Neural cell (in vitro differentiated cells): ENCODE results near the gene TMEM131. TPM values are rescaled to one million over a fixed set of nuclear protein-coding genes. Genes with fewer than 3 reads are reported as not detected.
"Not testable (repeated sequence)": the region's sequence is repeated elsewhere in the genome, so short reads cannot be mapped to it uniquely, and the experiment has no call there.

Source experiments
- H2AFZ ChIP-seq: fragments of 200-600, 300-800 bp; sonication (generic), shearing (Covaris generic); 2 replicates; pipeline ENCODE4 v1.6.0; 2014; ENCODE audit warnings: low read depth, mild to moderate bottlenecking, antibody characterized with exemption, low read length, moderate library complexity
- H3F3A ChIP-seq: fragments of 200-600 bp; shearing (Covaris generic); 2 replicates; pipeline ENCODE4 v1.6.1; 2016; ENCODE audit warnings: mild to moderate bottlenecking, moderate library complexity, mixed read lengths, antibody characterized with exemption, low read length; ENCODE audit not compliant: insufficient read depth, poor library complexity, severe bottlenecking
- H3K27ac ChIP-seq: fragments of 200-600, 300-800 bp; sonication (generic), shearing (Covaris generic); 2 replicates; pipeline ENCODE4 v1.5.1; 2014; ENCODE audit warnings: mild to moderate bottlenecking, low read length, moderate library complexity
- H3K27me3 ChIP-seq: fragments of 300-800, 200-600 bp; sonication (generic), shearing (Covaris generic); 2 replicates; pipeline ENCODE4 v1.6.0; 2014; ENCODE audit warnings: mild to moderate bottlenecking, low read depth, low read length, moderate library complexity; ENCODE audit not compliant: insufficient read depth
- H3K36me3 ChIP-seq: fragments of 300-800, 200-600 bp; sonication (generic), shearing (Covaris generic); 2 replicates; pipeline ENCODE4 v1.5.1; 2014; ENCODE audit warnings: mild to moderate bottlenecking, antibody characterized with exemption, low read length, moderate library complexity; ENCODE audit not compliant: insufficient read depth
- H3K4me2 ChIP-seq: fragments of 300-800, 200-600 bp; sonication (generic), shearing (Covaris generic); 2 replicates; pipeline ENCODE4 v1.6.0; 2014; ENCODE audit warnings: mild to moderate bottlenecking, low read length
- H3K4me3 ChIP-seq: fragments of 300-800, 200-600 bp; sonication (generic), shearing (Covaris generic); 2 replicates; pipeline ENCODE4 v1.5.1; 2014; ENCODE audit warnings: mild to moderate bottlenecking, low read length, moderate library complexity
- H3K79me2 ChIP-seq: fragments of 200-600 bp; shearing (Covaris generic); replicated peaks from 2 replicates; pipeline ENCODE4 v1.6.0; 2014; ENCODE audit warnings: mild to moderate bottlenecking, low read length, moderate library complexity; ENCODE audit not compliant: insufficient read depth
- H3K9ac ChIP-seq: fragments of 300-800, 200-600 bp; sonication (generic), shearing (Covaris generic); 2 replicates; pipeline ENCODE4 v1.6.1; 2016; ENCODE audit warnings: mild to moderate bottlenecking, low read length, mixed read lengths
- H3K9me2 ChIP-seq: fragments of 200-600 bp; shearing (Covaris generic); 2 replicates; pipeline ENCODE4 v1.6.1; 2016; ENCODE audit warnings: mild to moderate bottlenecking, low read length, mixed read lengths; ENCODE audit not compliant: insufficient read depth
- H3K9me3 ChIP-seq: fragments of 200-600, 300-800 bp; sonication (generic), shearing (Covaris generic); 2 replicates; pipeline ENCODE4 v1.6.1; 2016; ENCODE audit warnings: mild to moderate bottlenecking, mixed run types, low read length, moderate library complexity, mixed read lengths
- H4K20me1 ChIP-seq: fragments of 200-600 bp; shearing (Covaris generic); 2 replicates; pipeline ENCODE4 v1.6.1; 2016; ENCODE audit warnings: mild to moderate bottlenecking, mixed run types; ENCODE audit not compliant: insufficient read depth
- CTCF ChIP-seq: fragments of 450-650 bp; IDR thresholded peaks from 2 replicates; pipeline ENCODE4 v1.5.1; 2014; ENCODE audit warnings: antibody characterized with exemption, mild to moderate bottlenecking, moderate library complexity; ENCODE audit not compliant: poor library complexity, severe bottlenecking
- EP300 ChIP-seq: fragments of 450-650 bp; conservative IDR thresholded peaks from 2 replicates; pipeline ENCODE4 v1.6.1; 2014; ENCODE audit warnings: antibody characterized with exemption, mild to moderate bottlenecking, moderate library complexity; ENCODE audit not compliant: poor library complexity, severe bottlenecking
- EZH2 ChIP-seq: fragments of 200-600, 300-800 bp; shearing (Covaris generic), sonication (generic); IDR thresholded peaks from 2 replicates; pipeline ENCODE4 v1.6.1; 2014; ENCODE audit warnings: antibody characterized with exemption, low read length, borderline replicate concordance, mild to moderate bottlenecking; ENCODE audit not compliant: insufficient read depth, poor library complexity, severe bottlenecking
- MXI1 ChIP-seq: fragments of 450-650 bp; conservative IDR thresholded peaks from 2 replicates; pipeline ENCODE4 v1.6.1; 2014; ENCODE audit warnings: antibody characterized with exemption, mild to moderate bottlenecking; ENCODE audit not compliant: poor library complexity, severe bottlenecking
- POLR2AphosphoS5 ChIP-seq: IDR thresholded peaks from 2 replicates; pipeline ENCODE4 v1.6.1; 2012
- RAD21 ChIP-seq: fragments of 450-650 bp; conservative IDR thresholded peaks from 2 replicates; pipeline ENCODE4 v1.6.1; 2014; ENCODE audit warnings: antibody characterized with exemption, mild to moderate bottlenecking, moderate library complexity
- REST ChIP-seq: IDR thresholded peaks from 2 replicates; pipeline ENCODE4 v1.6.1; 2012; ENCODE audit warnings: borderline replicate concordance
- SMC3 ChIP-seq: fragments of 450-650 bp; conservative IDR thresholded peaks from 2 replicates; pipeline ENCODE4 v1.6.1; 2014; ENCODE audit warnings: antibody characterized with exemption, mild to moderate bottlenecking, moderate library complexity; ENCODE audit not compliant: poor library complexity
- TAF1 ChIP-seq: IDR thresholded peaks from 2 replicates; pipeline ENCODE4 v1.6.1; 2012; ENCODE audit warnings: low read depth
- polyA plus RNA-seq: library from polyadenylated mRNA; depleted of rRNA; stranded (reverse); fragments of >200 nt; gene quantifications from 2 replicates; pipeline ENCODE4 v1.2.3, GENCODE V29; 2014

The TMEM131 gene
- polyA plus RNA-seq, 1 donor from 2014 or later = 9.6 TPM

DNA sequence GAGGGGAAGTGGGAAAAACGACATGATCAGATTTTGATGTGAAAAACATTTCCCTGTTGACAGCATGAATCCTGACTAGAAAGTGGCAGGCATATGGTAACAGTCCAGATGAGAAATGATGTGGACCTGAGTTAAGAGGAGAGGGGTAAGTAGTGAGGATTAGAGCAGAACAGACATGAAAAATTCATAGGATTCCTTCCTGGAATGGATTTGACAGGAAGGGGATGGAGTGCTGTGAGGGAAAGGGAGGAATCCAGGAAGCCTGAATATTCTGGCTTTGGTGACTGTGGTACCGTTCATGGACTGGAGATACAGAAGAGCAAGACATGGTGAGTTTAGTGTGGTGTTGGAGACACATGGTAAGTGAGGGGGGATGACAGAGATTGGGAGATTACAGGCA is 115.4 kb downstream of the TMEM131 start:
- Histone ChIP-seq H3K9me2 (no peaks in the 10 kb centered on the region), H4K20me1 (no peaks in the 10 kb centered on the region), H3K4me2 (no peak overlapping the region), H3K9ac (no peak overlapping the region), H3K4me3 (no peak overlapping the region), H3K27me3 (no peaks in the 10 kb centered on the region), H3F3A (no peaks in the 10 kb centered on the region), H3K27ac (no peak overlapping the region), H3K9me3 (no peaks in the 10 kb centered on the region), H3K79me2 (no peaks in the 10 kb centered on the region), H3K36me3 (peaks cover 6% of the 10 kb centered on the region), H2AFZ (no peak overlapping the region)
- no peak for TF ChIP-seq CTCF
- TF ChIP-seq EZH2 = no peak
- TF ChIP-seq TAF1 = no peak
- no peak for TF ChIP-seq SMC3
- TF ChIP-seq EP300 = no peak
- no peak for TF ChIP-seq POLR2AphosphoS5
- no peak for TF ChIP-seq RAD21
- no peak for TF ChIP-seq REST
- TF ChIP-seq MXI1 = no peak

GRCh38 chr2:97878865-97879264 is 116.9 kb downstream of the TMEM131 start:
- H3K27ac ChIP-seq = no peak overlapping the region
- TF ChIP-seq SMC3 = no peak
- TF ChIP-seq MXI1 = no peak
- no peak for TF ChIP-seq CTCF
- H3K9me2 ChIP-seq = no peaks in the 10 kb centered on the region
- H3K36me3 ChIP-seq = peaks cover 6% of the 10 kb centered on the region
- H3K4me2 ChIP-seq = no peak overlapping the region
- no peaks in the 10 kb centered on the region for H3K9me3 ChIP-seq
- H3K9ac ChIP-seq = no peak overlapping the region
- H3K4me3 ChIP-seq = no peak overlapping the region
- H3K79me2 ChIP-seq = no peaks in the 10 kb centered on the region
- H2AFZ ChIP-seq = no peak overlapping the region
- no peaks in the 10 kb centered on the region for H3K27me3 ChIP-seq
- H3F3A ChIP-seq = no peaks in the 10 kb centered on the region
- no peaks in the 10 kb centered on the region for H4K20me1 ChIP-seq

DNA sequence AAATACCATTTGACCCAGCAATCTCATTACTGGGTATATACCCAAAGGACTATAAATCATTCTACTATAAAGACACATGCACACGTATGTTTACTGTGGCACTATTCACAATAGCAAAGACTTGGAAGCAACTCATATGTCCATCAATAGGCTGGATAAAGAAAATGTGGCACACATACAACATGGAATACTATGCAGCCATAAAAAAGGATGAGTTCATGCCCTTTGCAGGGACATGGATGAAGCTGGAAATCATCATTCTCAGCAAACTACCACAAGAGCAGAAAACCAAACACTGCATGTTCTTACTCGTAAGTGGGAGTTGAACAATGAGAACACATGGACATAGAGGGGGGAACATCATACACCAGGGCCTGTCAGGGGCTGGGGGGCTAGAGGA is 117.4 kb downstream of the TMEM131 start:
- not testable (repeated sequence) for H3K36me3 ChIP-seq, H3K4me3 ChIP-seq, H3K27me3 ChIP-seq, H2AFZ ChIP-seq, H3K9me2 ChIP-seq, H3K27ac ChIP-seq, H3K9me3 ChIP-seq, H3F3A ChIP-seq, H4K20me1 ChIP-seq, H3K9ac ChIP-seq, H3K79me2 ChIP-seq, H3K4me2 ChIP-seq
